Measurements from ENCODE around the gene IGFBP2. TPM values are rescaled to one million over a fixed set of nuclear protein-coding genes. Genes with fewer than 3 reads are reported as not detected.

The IGFBP2 gene
- polyA plus RNA-seq, 1 of the 3 experiments (the other 2 are of a cell fraction) = 695 TPM

GRCh38 chr2:216661639-216662375 is 28.6 kb downstream of the IGFBP2 start:
- H3K4me2 ChIP-seq = no peak overlapping the region
- H3K27me3 ChIP-seq (ENCODE audit: insufficient read depth) = no peaks in the 10 kb centered on the region
- ChIA-PET POLR2A (interaction anchor here (0.8 kb wide), 1 partner anchor 156 kb away, joined by 4 read pairs; no protein-coding TSS in a partner anchor), CTCF (interaction anchor here (0.8 to 24.7 kb wide), 5 partner anchors 11 to 149 kb away, joined by 3 to 614 read pairs (median 5); partner anchors contain the start of gene IGFBP2)
- TF ChIP-seq EP300 (IDR thresholded peaks at IDR 0.05; ENCODE audit: borderline replicate concordance in 1 of 2, low read depth in 1 of 2, low read length in 1 of 2) (no peak), RAD21 (IDR thresholded peaks at IDR 0.05; ENCODE audit: low read length) (peak; percentile 49), SMC3 (IDR thresholded peaks at IDR 0.05; ENCODE audit: low read depth, low read length) (peak; percentile 31; the same call in 1 of the 2 replicates), GABPA (IDR thresholded peaks at IDR 0.05; ENCODE audit: low read depth) (no peak), MEF2A (IDR thresholded peaks at IDR 0.05; ENCODE audit: borderline replicate concordance, low read depth) (no peak)
- TF ChIP-seq, protein P1, sequence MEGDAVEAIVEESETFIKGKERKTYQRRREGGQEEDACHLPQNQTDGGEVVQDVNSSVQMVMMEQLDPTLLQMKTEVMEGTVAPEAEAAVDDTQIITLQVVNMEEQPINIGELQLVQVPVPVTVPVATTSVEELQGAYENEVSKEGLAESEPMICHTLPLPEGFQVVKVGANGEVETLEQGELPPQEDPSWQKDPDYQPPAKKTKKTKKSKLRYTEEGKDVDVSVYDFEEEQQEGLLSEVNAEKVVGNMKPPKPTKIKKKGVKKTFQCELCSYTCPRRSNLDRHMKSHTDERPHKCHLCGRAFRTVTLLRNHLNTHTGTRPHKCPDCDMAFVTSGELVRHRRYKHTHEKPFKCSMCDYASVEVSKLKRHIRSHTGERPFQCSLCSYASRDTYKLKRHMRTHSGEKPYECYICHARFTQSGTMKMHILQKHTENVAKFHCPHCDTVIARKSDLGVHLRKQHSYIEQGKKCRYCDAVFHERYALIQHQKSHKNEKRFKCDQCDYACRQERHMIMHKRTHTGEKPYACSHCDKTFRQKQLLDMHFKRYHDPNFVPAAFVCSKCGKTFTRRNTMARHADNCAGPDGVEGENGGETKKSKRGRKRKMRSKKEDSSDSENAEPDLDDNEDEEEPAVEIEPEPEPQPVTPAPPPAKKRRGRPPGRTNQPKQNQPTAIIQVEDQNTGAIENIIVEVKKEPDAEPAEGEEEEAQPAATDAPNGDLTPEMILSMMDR (IDR thresholded peaks at IDR 0.05) = peak; percentile 36
- H3K9me2 ChIP-seq = no peaks in the 10 kb centered on the region
- H3K9me3 ChIP-seq = no peaks in the 10 kb centered on the region
- H3K9ac ChIP-seq = no peak overlapping the region
- peaks cover 17 to 46% of the 10 kb centered on the region in 2 experiments for H3K36me3 ChIP-seq (replicated peaks in 1 of 2; ENCODE audit: control insufficient read depth in 1 of 2, insufficient read depth in 2 of 2, low read length in 1 of 2)
- peaks cover 14 to 37% of the 10 kb centered on the region in 2 experiments; a peak in 3 of 4 replicates for H3K4me1 ChIP-seq (ENCODE audit: control insufficient read depth in 1 of 2, insufficient read depth in 2 of 2, low read depth in 1 of 2, low read length in 1 of 2)
- no peak overlapping the region for H2AFZ ChIP-seq (ENCODE audit: low read depth)
- no peak overlapping the region for H3K27ac ChIP-seq (ENCODE audit: low read depth in 2 of 2, low read length in 1 of 2)
- 0 out of 2 replicates have a peak, but pooled peaks cover 7% of the 10 kb centered on the region for H4K20me1 ChIP-seq (ENCODE audit: insufficient read depth)
- H3F3A ChIP-seq (replicated peaks; ENCODE audit: insufficient read depth) = no peaks in the 10 kb centered on the region
- no peak overlapping the region for H3K4me3 ChIP-seq (ENCODE audit: low read depth in 2 of 2, low read length in 1 of 2)
- H3K79me2 ChIP-seq (ENCODE audit: insufficient read depth) = peaks cover 15% of the 10 kb centered on the region; the same call in 1 of the 2 replicates
- 94% methylated on average over 19 of the region's 20 CpGs for WGBS (ENCODE audit: low lambda C conversion rate)
- DNase-seq = peak; percentile 49

DNA sequence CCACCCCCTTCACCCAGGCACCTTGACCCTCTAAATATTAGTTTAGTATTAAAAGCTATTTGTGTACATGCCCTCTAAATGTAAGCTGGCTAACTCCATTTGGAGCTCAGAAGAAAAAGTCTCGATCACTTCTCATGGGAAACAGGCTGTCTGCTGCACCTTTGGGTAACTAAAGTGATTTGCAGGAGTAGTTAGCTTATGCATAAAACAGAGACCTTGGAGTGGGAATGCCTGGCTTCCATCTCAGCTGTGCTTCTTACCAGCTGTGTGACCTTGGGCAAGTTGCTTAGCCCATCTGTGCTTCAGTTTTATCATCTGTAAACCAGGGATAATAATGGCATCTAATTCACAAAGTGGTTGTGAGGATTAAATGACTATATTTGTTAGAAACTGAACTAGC is 29.9 kb downstream of the IGFBP2 start:
- Histone ChIP-seq H2AFZ (ENCODE audit: low read depth) (no peak overlapping the region), H3K27ac (ENCODE audit: low read depth in 2 of 2, low read length in 1 of 2) (no peak overlapping the region), H3K4me3 (ENCODE audit: low read depth in 2 of 2, low read length in 1 of 2) (no peak overlapping the region), H3K27me3 (ENCODE audit: insufficient read depth) (no peaks in the 10 kb centered on the region), H3K9me2 (no peaks in the 10 kb centered on the region), H3F3A (replicated peaks; ENCODE audit: insufficient read depth) (no peaks in the 10 kb centered on the region), H3K9ac (no peak overlapping the region), H4K20me1 (ENCODE audit: insufficient read depth) (0 out of 2 replicates have a peak, but pooled peaks cover 1% of the 10 kb centered on the region), H3K36me3 (replicated peaks in 1 of 2; ENCODE audit: control insufficient read depth in 1 of 2, insufficient read depth in 2 of 2, low read length in 1 of 2) (peaks cover 15 to 44% of the 10 kb centered on the region in 2 experiments), H3K79me2 (ENCODE audit: insufficient read depth) (peaks cover 8% of the 10 kb centered on the region; the same call in 1 of the 2 replicates), H3K4me2 (no peak overlapping the region), H3K9me3 (no peaks in the 10 kb centered on the region), H3K4me1 (ENCODE audit: control insufficient read depth in 1 of 2, insufficient read depth in 2 of 2, low read depth in 1 of 2, low read length in 1 of 2) (peaks cover 14 to 24% of the 10 kb centered on the region in 2 experiments; a peak in 3 of 4 replicates)
- WGBS (ENCODE audit: low lambda C conversion rate) = 100% methylated on average over 1 of the region's 1 CpG
- POLR2A ChIA-PET = interaction anchor here (0.9 to 1.0 kb wide), 2 partner anchors 27 to 144 kb away, joined by 3 read pairs; no protein-coding TSS in a partner anchor
- no peak for DNase-seq
- CTCF ChIA-PET = interaction anchor here (0.9 to 24.7 kb wide), 7 partner anchors 9 to 156 kb away, joined by 3 to 614 read pairs (median 28); no protein-coding TSS in a partner anchor
- TF ChIP-seq TAF1 (IDR thresholded peaks at IDR 0.05; ENCODE audit: borderline replicate concordance, low read depth, low read length) (no peak), NFIC (IDR thresholded peaks at IDR 0.05; ENCODE audit: borderline replicate concordance) (no peak), FOSL2 (IDR thresholded peaks at IDR 0.05; ENCODE audit: borderline replicate concordance, low read depth) (no peak), CHD2 (IDR thresholded peaks at IDR 0.05; ENCODE audit: low read length, partially characterized antibody) (no peak), MEF2A (IDR thresholded peaks at IDR 0.05; ENCODE audit: borderline replicate concordance, low read depth) (no peak), USF1 (IDR thresholded peaks at IDR 0.05; ENCODE audit: borderline replicate concordance, low read depth) (no peak), SIN3A (IDR thresholded peaks at IDR 0.05; ENCODE audit: borderline replicate concordance, low read depth, low read length) (no peak), FOXM1 (IDR thresholded peaks at IDR 0.05; ENCODE audit: low read depth) (no peak), EZH2phosphoT487 (IDR thresholded peaks at IDR 0.05; ENCODE audit: borderline replicate concordance, low read depth) (no peak)
- TF ChIP-seq, protein P2, sequence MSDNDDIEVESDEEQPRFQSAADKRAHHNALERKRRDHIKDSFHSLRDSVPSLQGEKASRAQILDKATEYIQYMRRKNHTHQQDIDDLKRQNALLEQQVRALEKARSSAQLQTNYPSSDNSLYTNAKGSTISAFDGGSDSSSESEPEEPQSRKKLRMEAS (IDR thresholded peaks at IDR 0.05; ENCODE audit: low read depth) = no peak
- TF ChIP-seq, protein P3, sequence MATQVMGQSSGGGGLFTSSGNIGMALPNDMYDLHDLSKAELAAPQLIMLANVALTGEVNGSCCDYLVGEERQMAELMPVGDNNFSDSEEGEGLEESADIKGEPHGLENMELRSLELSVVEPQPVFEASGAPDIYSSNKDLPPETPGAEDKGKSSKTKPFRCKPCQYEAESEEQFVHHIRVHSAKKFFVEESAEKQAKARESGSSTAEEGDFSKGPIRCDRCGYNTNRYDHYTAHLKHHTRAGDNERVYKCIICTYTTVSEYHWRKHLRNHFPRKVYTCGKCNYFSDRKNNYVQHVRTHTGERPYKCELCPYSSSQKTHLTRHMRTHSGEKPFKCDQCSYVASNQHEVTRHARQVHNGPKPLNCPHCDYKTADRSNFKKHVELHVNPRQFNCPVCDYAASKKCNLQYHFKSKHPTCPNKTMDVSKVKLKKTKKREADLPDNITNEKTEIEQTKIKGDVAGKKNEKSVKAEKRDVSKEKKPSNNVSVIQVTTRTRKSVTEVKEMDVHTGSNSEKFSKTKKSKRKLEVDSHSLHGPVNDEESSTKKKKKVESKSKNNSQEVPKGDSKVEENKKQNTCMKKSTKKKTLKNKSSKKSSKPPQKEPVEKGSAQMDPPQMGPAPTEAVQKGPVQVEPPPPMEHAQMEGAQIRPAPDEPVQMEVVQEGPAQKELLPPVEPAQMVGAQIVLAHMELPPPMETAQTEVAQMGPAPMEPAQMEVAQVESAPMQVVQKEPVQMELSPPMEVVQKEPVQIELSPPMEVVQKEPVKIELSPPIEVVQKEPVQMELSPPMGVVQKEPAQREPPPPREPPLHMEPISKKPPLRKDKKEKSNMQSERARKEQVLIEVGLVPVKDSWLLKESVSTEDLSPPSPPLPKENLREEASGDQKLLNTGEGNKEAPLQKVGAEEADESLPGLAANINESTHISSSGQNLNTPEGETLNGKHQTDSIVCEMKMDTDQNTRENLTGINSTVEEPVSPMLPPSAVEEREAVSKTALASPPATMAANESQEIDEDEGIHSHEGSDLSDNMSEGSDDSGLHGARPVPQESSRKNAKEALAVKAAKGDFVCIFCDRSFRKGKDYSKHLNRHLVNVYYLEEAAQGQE (IDR thresholded peaks at IDR 0.05; ENCODE audit: low read depth, low read length) = no peak
